HL-60/S4 (cell line): Measurements from ENCODE around the gene HK2.
"Not testable (repeated sequence)": the region's sequence is repeated elsewhere in the genome, so short reads cannot be mapped to it uniquely, and the experiment has no call there.

Experiments
- in situ Hi-C: fragments of 300-500 bp; cut with MboI; formaldehyde crosslinking; loops from 2 replicates; pipeline ENCODE4 v1.14.3; 2022; ENCODE audit warnings: low sequenced_read_pairs

The HK2 gene

DNA sequence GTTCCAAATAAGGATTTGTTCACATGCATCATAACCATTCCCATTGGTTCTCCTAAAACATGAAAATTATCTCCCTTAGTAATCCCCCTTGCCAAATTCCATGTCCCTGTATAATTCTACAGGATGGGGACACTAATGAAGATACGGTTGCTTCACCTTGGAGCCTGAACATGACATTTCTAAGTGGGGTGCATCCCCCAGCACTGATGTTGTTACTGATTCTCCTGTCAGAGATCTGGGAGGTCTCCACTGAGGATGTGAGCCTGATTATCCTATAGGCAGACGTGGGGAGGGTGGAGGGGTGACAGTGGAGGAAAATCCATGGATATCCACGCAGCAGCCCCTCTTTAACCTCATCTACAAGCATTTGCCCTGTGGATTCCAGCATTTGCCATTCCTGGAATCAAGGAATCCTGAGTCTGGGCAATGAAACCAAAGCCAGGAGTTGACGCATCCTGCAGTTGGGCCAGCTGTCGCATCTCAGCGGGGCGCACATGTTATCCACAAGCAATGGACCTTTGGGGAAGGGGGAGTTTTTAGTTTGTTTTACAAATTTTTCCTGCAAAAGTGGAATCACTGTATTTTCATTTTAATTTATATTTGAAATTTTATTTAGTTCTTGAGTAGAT lies 57.3 kb downstream of the HK2 start:
- in situ Hi-C loops: no loop called here

- in situ Hi-C loops: not testable (repeated sequence)
Observed at GRCh38 chr2:74891816-74892215, 57.9 kb downstream of the HK2 start.

GRCh38 chr2:74892609-74893008 lies 58.7 kb downstream of the HK2 start:
- in situ Hi-C loops: no loop called here

- in situ Hi-C loops: no loop called here
Observed at GRCh38 chr2:74893332-74893731, 59.4 kb downstream of the HK2 start.

- in situ Hi-C loops: no loop called here
Observed at GRCh38 chr2:74894272-74894981, 60.5 kb downstream of the HK2 start.

GRCh38 chr2:74895001-74895400 lies 61.1 kb downstream of the HK2 start:
- in situ Hi-C loops: no loop called here

GRCh38 chr2:74896232-74896631 lies 62.3 kb downstream of the HK2 start:
- in situ Hi-C loops: no loop called here

GRCh38 chr2:74900225-74900624 lies 66.3 kb downstream of the HK2 start:
- in situ Hi-C loops: loop anchor here (25.0 kb wide), 1 partner anchor 337 kb away; no protein-coding TSS in a partner anchor

- in situ Hi-C loops: loop anchor here (25.0 kb wide), 1 partner anchor 335 kb away; no protein-coding TSS in a partner anchor
Observed at GRCh38 chr2:74902281-74902860, 68.4 kb downstream of the HK2 start.

DNA sequence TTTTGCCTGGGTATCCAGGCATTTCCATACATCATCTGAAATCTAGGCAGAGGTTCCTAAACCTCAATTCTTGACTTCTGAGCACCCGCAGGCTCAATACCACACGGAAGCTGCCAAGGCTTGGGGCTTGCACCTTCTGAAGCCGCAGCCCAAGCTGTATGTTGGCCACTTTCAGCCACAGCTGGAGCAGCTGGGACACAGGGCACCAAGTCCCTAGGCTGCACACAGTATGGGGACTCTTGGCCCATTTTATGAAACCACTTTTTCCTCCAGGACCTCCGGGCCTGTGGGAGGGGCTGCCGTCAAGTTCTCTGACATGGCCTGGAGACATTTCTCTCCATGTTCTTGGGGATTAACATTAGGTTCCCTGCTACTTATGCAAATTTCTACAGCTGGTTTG lies 72.5 kb downstream of the HK2 start:
- in situ Hi-C loops: loop anchor here (25.0 kb wide), 1 partner anchor 331 kb away; no protein-coding TSS in a partner anchor

DNA sequence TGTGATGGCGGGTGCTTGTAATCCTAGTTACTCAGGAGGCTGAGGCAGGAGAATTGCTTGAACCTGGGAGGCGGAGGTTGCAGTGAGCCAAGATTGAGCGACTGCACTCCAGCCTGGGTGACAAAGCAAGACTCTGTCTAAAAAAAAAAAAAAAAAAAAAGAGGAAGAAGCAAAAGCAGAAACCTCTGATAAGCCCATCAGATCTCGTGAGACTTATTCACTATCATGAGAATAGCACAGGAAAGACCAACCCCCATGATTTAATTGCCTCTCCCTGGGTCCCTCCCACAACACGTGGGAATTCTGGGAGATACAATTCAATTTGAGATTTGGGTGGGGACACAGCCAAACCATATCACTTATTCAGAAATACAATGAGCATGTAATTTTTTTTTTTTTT lies 73.6 kb downstream of the HK2 start:
- in situ Hi-C loops: loop anchor here (25.0 kb wide), 1 partner anchor 330 kb away; no protein-coding TSS in a partner anchor

DNA sequence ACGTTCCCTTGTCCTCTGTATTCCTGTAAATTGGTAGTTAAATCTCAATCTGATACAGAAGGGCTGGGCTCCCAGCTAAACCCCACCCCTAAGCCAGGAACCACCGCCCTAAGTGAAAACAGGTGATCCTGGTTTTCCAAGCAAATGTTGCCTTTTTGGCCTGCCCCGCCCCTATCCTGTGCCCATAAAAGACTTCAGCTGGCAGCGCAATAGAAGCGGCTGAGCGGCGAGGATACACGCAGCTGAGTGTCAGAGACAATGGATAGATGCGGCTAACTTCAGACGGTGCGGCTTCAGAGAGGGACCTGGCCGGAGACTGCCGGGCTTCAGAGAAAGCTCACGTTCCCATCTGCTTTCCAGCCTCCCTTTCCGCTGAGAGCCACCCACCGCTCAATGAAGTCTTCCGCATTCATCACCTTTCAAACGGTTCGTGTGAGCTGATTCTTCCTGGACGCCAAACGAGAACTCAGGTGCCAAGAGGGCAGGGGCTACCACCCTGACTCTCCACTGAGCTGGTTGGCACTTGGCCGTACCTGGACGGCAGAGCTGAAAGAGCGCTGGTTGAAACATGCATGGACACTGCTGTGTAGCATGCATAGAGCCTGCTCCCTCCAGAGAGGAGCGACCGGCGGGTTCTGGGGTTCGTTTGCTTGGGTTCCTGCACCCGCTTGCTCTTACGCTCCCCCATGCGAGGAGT lies 75.0 kb downstream of the HK2 start:
- in situ Hi-C loops: loop anchor here (25.0 kb wide), 1 partner anchor 328 kb away; no protein-coding TSS in a partner anchor

DNA sequence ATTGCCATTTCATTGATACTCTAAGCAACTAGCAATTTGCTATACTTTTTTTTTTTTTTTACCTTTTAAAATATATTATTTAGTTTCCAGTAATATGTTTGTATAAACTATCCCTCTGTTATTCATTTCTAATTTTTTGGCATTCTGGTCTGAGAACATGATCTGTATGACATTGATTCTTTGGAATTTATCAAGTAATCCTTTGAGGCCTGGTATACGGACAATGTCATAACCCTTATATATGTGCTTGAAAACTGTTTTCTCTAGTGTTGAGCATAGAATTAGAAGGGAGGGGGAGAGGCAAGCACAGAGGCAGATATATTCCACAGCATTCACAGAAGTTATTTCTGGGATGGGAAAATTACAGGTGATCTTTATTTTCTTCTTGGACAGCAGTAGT lies 76.3 kb downstream of the HK2 start:
- in situ Hi-C loops: loop anchor here (25.0 kb wide), 1 partner anchor 327 kb away; no protein-coding TSS in a partner anchor

DNA sequence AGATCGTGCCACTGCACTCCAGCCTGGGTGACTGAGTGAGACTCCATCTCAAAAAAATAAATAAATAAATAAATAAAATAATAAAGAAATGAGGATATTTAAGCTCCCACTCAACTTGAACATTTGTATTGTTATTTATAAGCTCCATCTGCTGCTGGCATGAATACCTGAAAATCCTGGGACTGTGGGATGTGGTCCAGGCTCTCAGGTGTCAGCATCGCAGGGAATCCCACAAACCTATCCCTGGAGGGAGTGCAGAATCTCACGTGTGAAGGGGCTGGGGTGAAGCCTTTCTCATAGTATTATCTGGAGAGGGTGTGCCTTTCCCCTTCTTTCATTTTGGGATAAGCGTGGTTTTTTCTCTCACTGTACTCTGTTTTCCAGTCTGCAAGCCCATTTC lies 77.1 kb downstream of the HK2 start:
- in situ Hi-C loops: loop anchor here (25.0 kb wide), 1 partner anchor 326 kb away; no protein-coding TSS in a partner anchor

- in situ Hi-C loops: loop anchor here (25.0 kb wide), 1 partner anchor 322 kb away; no protein-coding TSS in a partner anchor
Observed at GRCh38 chr2:74915743-74916142, 81.8 kb downstream of the HK2 start.

DNA sequence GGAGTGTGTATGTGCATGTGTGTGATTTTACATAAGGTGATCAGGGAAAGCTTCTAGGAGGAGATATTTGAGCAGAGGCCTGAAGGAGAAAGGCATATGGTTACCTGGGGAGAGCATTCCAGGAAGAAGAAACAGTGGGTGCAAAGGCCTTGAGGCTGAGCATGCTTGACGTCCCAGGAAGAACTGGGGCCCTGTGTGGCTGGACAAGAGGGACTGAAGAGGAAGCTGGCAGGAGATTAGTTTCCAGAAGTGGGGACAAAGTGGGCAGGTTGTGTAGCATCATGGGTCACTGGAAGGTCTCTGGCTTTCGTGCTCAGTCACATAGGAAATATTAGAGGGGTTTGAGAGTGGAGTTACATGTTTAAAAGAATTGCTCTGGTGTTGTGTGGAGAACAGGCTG lies 82.5 kb downstream of the HK2 start:
- in situ Hi-C loops: loop anchor here (25.0 kb wide), 1 partner anchor 321 kb away; no protein-coding TSS in a partner anchor

DNA sequence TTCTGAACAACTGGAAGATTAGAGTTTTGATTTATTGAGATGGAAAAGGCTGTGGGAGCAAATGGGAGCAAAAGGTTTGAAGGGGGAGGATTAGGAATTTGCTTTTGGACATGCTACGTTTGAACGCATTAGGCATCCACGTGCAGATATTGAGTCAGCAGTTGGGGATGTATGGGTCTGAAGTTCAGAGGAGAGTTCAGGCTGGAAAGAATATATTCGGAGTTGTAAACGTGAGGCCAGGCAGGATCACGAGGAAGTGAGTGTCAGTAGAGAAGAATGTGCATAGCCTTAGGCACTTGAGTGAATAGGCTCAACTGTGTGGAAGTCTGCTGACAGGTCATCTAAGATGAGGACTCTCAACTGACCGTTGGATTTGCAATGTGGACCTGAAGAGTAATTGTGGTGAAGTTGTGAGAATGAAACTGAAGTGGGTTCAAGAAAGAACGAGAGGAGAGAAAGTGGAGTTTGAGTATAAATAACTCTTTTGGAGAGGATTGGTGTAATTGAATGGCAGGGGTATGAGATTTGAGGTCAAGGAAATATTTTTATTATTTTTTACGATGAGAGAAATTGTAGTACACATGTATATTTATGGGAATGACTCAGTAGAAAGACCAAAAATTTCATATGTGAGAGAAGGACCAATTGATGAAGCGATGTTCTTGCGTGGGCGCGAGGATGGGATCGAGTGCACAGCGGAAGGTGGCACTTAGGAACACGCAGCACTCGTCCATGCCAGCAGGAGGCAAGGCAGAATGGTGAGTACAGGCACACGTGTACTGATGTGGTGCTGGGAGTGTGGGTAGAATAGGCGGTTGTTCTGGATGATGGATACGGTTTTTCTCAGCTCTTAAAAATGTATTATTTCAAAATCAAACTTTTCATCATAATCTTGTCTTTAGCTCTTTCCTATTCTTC lies 84.0 kb downstream of the HK2 start:
- in situ Hi-C loops: loop anchor here (25.0 kb wide), 1 partner anchor 319 kb away; no protein-coding TSS in a partner anchor

- in situ Hi-C loops: loop anchor here (25.0 kb wide), 1 partner anchor 317 kb away; no protein-coding TSS in a partner anchor
Observed at GRCh38 chr2:74919827-74920226, 85.9 kb downstream of the HK2 start.

- in situ Hi-C loops: loop anchor here (25.0 kb wide), 1 partner anchor 316 kb away; no protein-coding TSS in a partner anchor
Observed at GRCh38 chr2:74921236-74921736, 87.4 kb downstream of the HK2 start.
